Bone marrow (tissue), 2 donors: ENCODE measurements around the gene APBB2.
A peak's percentile ranks its signal among the peaks of the same experiment; 100 is the strongest.

Experiments
- DNase-seq, 2 donors: peaks; one replicate each; lab custom pipeline; 2025; lab: John Stamatoyannopoulos, UW

The APBB2 gene

GRCh38 chr4:40850496-40850895 is 363.8 kb downstream of the APBB2 start:
- DNase-seq: no peak

- no peak for DNase-seq
These were observed 365.4 kb downstream of the APBB2 start for GRCh38 chr4:40848940-40849339.

GRCh38 chr4:40848251-40848650 is 366.1 kb downstream of the APBB2 start:
- no peak for DNase-seq

GRCh38 chr4:40846532-40846931 is 367.8 kb downstream of the APBB2 start:
- DNase-seq: no peak

GRCh38 chr4:40845154-40845835 is 369.0 kb downstream of the APBB2 start:
- no peak for DNase-seq

GRCh38 chr4:40844261-40844660 is 370.1 kb downstream of the APBB2 start:
- DNase-seq: no peak

- DNase-seq: no peak
These were observed 370.6 kb downstream of the APBB2 start for GRCh38 chr4:40843696-40844095.

- DNase-seq: no peak
These were observed 371.5 kb downstream of the APBB2 start for GRCh38 chr4:40842725-40843423.

GRCh38 chr4:40842318-40842717 is 372.0 kb downstream of the APBB2 start:
- no peak for DNase-seq

- DNase-seq: peak; percentile 44 to 52
These were observed 373.3 kb downstream of the APBB2 start for GRCh38 chr4:40840985-40841571.

- DNase-seq: no peak
These were observed 373.9 kb downstream of the APBB2 start for GRCh38 chr4:40840255-40840984.

- no peak for DNase-seq
These were observed 375.6 kb downstream of the APBB2 start for GRCh38 chr4:40838742-40839141.

- DNase-seq: no peak
These were observed 377.1 kb downstream of the APBB2 start for GRCh38 chr4:40837094-40837870.

GRCh38 chr4:40833212-40833611 is 381.1 kb downstream of the APBB2 start:
- no peak for DNase-seq

GRCh38 chr4:40832175-40832574 is 382.2 kb downstream of the APBB2 start:
- DNase-seq: no peak

- no peak for DNase-seq
These were observed 383.0 kb downstream of the APBB2 start for GRCh38 chr4:40831146-40831907.

- DNase-seq: no peak
These were observed 384.8 kb downstream of the APBB2 start for GRCh38 chr4:40829586-40829985.

- DNase-seq: no peak
These were observed 385.7 kb downstream of the APBB2 start for GRCh38 chr4:40828661-40829060.

- no peak for DNase-seq
These were observed 386.6 kb downstream of the APBB2 start for GRCh38 chr4:40827758-40828157.

GRCh38 chr4:40826821-40827220 is 387.5 kb downstream of the APBB2 start:
- no peak for DNase-seq
